Activated CD8-positive, alpha-beta T cell treated with anti-CD3 and anti-CD28 coated beads, Interleukin-2, amount 10 ng/mL, durations not matched to agents 7 days and 5 days (primary cell): Measurements from ENCODE around the gene FKBP1B. TPM values are rescaled to one million over a fixed set of nuclear protein-coding genes. Genes with fewer than 3 reads are reported as not detected.
"Not testable (repeated sequence)": the region's sequence is repeated elsewhere in the genome, so short reads cannot be mapped to it uniquely, and the experiment has no call there.

Experiments used
- ATAC-seq: fragments of 150-1000 bp; cut with Tn5 transposase; one replicate; pipeline ENCODE4 v1.10.0; 2021; ENCODE audit warnings: moderate library complexity
- CTCF ChIA-PET: fragments of 350-600 bp; sonication (Branson Sonifier 250); formaldehyde crosslinking; loops from one replicate; lab custom pipeline; 2021; ENCODE audit warnings: antibody characterized with exemption; lab: Charles Lee
- POLR2A ChIA-PET: fragments of 350-600 bp; sonication (Branson Sonifier 250); formaldehyde crosslinking; loops from one replicate; lab custom pipeline; 2021; ENCODE audit warnings: antibody characterized with exemption; lab: Charles Lee
- DNase-seq: peaks from one replicate; pipeline ENCODE4 v3.0.0-alpha.2; 2020
- H3K27ac Mint-ChIP-seq: one replicate; pipeline ENCODE4 v1.8.0; 2021; ENCODE audit warnings: mild to moderate bottlenecking, mixed read lengths
- H3K27me3 Mint-ChIP-seq: one replicate; pipeline ENCODE4 v1.8.0; 2021; ENCODE audit warnings: low read depth, mixed read lengths
- H3K36me3 Mint-ChIP-seq: one replicate; pipeline ENCODE4 v1.8.0; 2021; ENCODE audit warnings: low read depth, mixed read lengths
- H3K4me1 Mint-ChIP-seq: one replicate; pipeline ENCODE4 v1.8.0; 2021; ENCODE audit warnings: low read depth, mixed read lengths
- H3K4me3 Mint-ChIP-seq: one replicate; pipeline ENCODE4 v1.8.0; 2021; ENCODE audit warnings: mild to moderate bottlenecking, mixed read lengths
- H3K9me3 Mint-ChIP-seq: one replicate; pipeline ENCODE4 v1.8.0; 2022; ENCODE audit warnings: mixed read lengths; ENCODE audit not compliant: insufficient read depth
- total RNA-seq, 2 experiments: library from RNA; stranded (reverse); gene quantifications; one replicate each; pipeline ENCODE4 v1.2.3, GENCODE V29; 2021

FKBP1B gene
- total RNA-seq, 2 experiments from 2014 or later = 3.2 to 3.4 TPM

DNA sequence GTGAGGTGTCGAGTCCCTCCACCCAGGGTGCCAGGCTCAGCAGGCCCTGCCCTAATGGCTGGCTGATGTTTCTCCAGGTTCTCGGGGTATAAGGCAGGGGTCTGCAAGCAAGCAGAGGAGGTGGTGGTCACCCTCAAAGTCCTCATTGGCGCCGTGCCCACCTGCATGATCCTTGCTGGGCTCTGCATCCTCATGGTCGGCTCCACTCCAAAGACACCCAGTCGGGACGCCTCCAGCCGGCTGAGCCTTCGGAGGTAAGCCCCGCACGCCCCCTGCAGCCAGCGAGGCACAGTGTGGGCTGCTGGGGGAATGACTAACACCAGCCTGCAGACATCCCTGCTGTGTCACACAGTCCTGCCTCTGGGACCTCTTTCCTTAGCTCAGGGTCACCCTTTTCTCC, 25.5 kb upstream of the FKBP1B start:
- POLR2A ChIA-PET = no interaction called here
- Mint-ChIP-seq H3K27me3 (no peaks in the 10 kb centered on the region), H3K4me3 (no peak overlapping the region), H3K36me3 (peaks cover 5% of the 10 kb centered on the region), H3K9me3 (no peaks in the 10 kb centered on the region), H3K4me1 (no peaks in the 10 kb centered on the region), H3K27ac (no peak overlapping the region)
- DNase-seq = no peak
- CTCF ChIA-PET = no interaction called here
- ATAC-seq = no peak

DNA sequence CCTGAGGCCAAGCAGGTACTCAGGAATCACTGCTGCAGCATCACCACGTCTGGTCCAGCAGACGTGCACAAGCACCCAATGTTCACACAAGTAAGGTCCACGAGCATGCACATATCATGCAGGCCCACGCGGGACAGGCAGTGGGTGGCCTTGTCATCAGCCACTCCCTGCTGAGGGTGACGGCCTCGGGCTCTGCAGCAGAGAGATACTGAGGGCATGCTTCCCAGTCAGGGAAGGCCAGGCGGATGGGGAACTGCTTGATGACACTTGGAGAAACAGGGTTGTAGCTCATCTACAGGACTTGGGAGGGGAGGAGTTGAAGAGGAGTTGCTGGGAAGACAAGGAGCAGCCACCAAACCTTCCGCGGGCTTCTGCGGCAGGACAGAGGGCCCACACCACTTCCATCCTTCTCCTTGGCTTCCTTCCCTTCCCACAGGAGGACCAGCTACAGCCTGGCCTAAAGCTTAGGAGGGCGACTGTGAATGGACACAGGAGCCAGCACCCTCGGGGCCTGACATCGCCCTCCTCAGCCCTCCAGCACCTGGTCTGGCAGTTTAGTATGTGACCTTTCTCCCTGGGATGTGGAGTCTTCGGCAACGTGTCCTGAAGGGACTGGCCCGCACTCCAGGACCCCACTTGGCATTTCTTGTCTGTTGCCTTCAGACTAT, 24.4 kb upstream of the FKBP1B start:
- CTCF ChIA-PET = no interaction called here
- H3K27ac Mint-ChIP-seq = no peak overlapping the region
- no peak for ATAC-seq

DNA sequence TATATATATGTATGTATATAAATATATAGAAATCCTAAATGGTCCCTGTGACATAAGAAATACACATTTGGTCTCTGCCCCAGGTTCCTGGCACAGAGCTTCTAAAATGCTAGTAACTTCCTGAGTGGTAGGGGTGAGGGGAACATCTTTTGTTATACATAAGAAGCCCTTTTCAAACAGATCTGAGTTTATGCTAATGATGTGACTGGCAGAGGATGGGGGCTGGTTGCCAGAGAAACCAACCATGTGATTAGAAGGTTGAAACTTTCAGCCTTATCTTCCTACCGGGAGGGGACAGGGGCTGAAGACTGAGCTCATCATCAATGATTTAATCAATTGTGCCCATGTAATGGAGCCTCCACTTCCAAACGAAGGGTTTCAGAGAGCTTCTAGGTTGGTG, 23.3 kb upstream of the FKBP1B start:
- ChIA-PET POLR2A (no interaction called here), CTCF (no interaction called here)
- H3K36me3 Mint-ChIP-seq = peaks cover 20% of the 10 kb centered on the region
- DNase-seq = no peak
- no peaks in the 10 kb centered on the region for H3K27me3 Mint-ChIP-seq
- H3K4me1 Mint-ChIP-seq = peaks cover 6% of the 10 kb centered on the region
- no peak overlapping the region for H3K4me3 Mint-ChIP-seq
- H3K27ac Mint-ChIP-seq = no peak overlapping the region
- H3K9me3 Mint-ChIP-seq = no peaks in the 10 kb centered on the region
- ATAC-seq = no peak

More for the DNA sequence above, 24.4 kb upstream of the FKBP1B start:
- no peak for DNase-seq
- POLR2A ChIA-PET = no interaction called here
- Mint-ChIP-seq H3K27me3 (no peaks in the 10 kb centered on the region), H3K36me3 (peaks cover 15% of the 10 kb centered on the region), H3K9me3 (no peaks in the 10 kb centered on the region), H3K4me1 (peaks cover 1% of the 10 kb centered on the region), H3K4me3 (no peak overlapping the region)

DNA sequence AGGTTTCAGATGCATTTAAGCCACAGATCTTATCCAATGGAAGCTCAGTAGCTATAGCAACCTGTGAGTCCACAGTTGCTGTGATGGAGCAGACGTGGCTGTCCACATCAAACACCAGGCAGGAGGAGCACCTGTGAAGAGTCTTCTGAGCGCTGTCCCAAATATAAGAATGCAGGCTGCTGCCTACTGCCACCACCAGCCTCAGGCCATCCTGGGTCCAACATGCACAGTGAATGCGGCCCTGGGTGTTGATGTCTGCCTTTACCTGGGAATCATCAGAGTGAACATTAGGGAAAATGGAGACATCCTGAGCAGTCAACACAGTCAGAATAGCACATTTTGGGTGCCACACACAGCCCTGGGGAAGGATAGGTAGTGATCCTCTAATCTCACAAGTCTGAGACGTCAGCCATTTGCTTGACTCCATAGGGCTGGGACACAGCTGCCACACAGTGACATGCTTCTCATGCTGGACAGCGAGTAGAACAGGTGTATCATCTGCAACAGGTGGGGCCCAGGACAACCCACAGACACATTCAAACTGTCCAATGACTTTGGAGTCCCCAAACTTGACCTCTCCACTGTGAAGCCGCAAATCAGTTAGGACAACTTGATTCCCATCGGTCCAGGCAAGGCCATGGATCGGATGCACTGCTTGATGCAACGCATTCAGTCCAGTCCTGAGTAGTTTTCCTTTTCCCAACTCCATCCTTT, 10.6 kb upstream of the FKBP1B start:
- H3K27ac Mint-ChIP-seq = no peak overlapping the region
- no peaks in the 10 kb centered on the region for H3K27me3 Mint-ChIP-seq
- no peak overlapping the region for H3K4me3 Mint-ChIP-seq
- ChIA-PET POLR2A (no interaction called here), CTCF (interaction anchor here (0.9 kb wide), 1 partner anchor 45 kb away, joined by 3 read pairs; no protein-coding TSS in a partner anchor)
- peaks cover 13% of the 10 kb centered on the region for H3K4me1 Mint-ChIP-seq
- no peaks in the 10 kb centered on the region for H3K9me3 Mint-ChIP-seq
- no peak for ATAC-seq
- peaks cover 31% of the 10 kb centered on the region for H3K36me3 Mint-ChIP-seq
- no peak for DNase-seq

DNA sequence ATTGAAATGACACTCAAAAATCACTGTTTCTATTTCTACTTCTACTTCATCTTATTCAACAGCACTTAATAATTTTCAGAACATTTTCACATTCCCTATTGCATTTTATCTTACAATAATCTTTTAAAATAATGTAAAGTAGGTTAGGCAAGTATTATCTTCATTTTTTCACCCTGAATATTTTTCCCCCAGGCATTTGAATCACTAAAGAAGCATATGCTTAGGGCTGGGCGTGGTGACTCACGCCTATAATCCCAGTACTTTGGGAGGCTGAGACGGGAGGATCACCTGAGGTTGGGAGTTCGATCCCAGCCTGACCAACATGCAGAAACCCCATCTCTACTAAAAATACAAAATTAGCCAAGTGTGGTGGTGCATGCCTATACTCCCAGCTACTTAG, 9.0 kb upstream of the FKBP1B start:
- H3K9me3 Mint-ChIP-seq = no peaks in the 10 kb centered on the region
- H3K36me3 Mint-ChIP-seq = peaks cover 29% of the 10 kb centered on the region
- DNase-seq = no peak
- no peaks in the 10 kb centered on the region for H3K27me3 Mint-ChIP-seq
- ChIA-PET POLR2A (no interaction called here), CTCF (no interaction called here)
- no peak overlapping the region for H3K27ac Mint-ChIP-seq
- no peak for ATAC-seq
- peaks cover 18% of the 10 kb centered on the region for H3K4me1 Mint-ChIP-seq
- H3K4me3 Mint-ChIP-seq = no peak overlapping the region

DNA sequence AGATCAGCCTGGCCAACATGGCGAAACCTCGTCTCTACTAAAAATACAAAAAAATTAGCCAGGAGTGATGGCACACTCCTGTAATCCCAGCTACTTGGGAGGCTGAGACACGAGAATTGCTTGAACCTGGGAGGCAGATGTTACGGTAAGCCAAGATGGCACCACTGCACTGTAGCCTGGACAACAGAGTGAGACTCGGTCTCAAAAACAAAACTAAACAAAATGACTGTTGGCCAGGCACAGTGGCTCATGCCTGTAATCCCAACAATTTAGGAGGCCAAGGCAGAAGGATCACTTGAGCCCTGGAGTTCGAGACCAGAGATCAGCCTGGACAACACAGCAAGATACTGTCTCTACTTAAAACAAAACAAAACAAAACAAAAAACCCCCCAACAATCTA, 6.4 kb upstream of the FKBP1B start:
- ATAC-seq, CTCF ChIA-PET, DNase-seq, H3K9me3 Mint-ChIP-seq, H3K27ac Mint-ChIP-seq, H3K27me3 Mint-ChIP-seq, H3K4me3 Mint-ChIP-seq, POLR2A ChIA-PET: not testable (repeated sequence)
- peaks cover 18% of the 10 kb centered on the region for H3K36me3 Mint-ChIP-seq
- peaks cover 32% of the 10 kb centered on the region for H3K4me1 Mint-ChIP-seq

DNA sequence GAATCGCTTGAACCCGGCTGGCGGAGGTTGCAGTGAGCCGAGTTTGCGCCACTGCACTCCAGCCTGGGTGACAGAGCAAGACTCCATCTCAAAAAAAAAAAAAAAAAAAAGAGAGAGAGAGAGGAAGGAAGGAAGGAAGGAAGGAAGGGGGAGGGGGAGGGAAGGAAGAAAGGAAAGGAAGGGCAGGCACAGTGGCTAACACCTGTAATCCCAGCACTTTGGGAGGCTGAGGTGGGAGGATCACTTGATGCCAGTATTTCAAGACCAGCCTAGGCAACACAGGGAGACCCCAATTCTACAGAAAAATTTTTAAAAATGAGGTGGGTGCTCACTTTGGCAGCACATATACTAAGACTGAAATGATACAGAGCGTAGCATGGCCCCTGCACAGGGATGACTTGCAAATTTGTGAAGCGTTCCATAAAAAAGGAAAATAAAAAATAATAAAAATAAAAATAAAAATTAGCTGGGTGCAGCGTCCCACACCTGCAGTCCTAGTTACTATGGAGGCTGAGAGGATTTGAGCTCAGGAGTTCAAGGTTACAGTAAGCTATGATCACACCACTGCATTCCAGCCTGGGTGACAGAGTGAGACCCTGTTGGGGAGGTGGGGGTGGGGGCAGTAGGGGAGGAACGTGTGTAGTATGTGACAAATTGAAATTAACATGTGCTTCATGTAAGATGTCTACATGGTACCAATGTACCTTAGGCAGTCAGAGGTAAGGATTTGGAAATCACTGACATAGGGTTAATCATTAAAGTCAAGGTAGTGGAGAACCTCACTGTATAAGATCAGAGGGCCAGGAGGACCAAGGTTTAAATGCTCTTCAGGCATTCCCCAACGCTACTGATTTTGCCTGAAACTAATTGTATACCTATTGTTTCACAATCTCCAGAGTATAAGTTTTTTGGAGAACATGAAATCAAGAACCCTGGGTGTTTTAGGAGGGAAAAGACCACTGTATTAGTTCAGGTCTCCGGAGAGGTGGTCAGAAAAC, 3.7 kb upstream of the FKBP1B start:
- H3K27ac Mint-ChIP-seq = no peak overlapping the region
- peaks cover 37% of the 10 kb centered on the region for H3K4me1 Mint-ChIP-seq
- peaks cover 5% of the 10 kb centered on the region for H3K27me3 Mint-ChIP-seq
- ChIA-PET POLR2A (interaction anchor here (0.7 kb wide), 1 partner anchor 105 kb away, joined by 3 read pairs; no protein-coding TSS in a partner anchor), CTCF (interaction anchor here (1.8 to 2.3 kb wide), 2 partner anchors 15 to 119 kb away, joined by 10 to 19 read pairs; partner anchors contain the start of gene ATAD2B)
- ATAC-seq = no peak
- peaks cover 6% of the 10 kb centered on the region for H3K36me3 Mint-ChIP-seq
- no peaks in the 10 kb centered on the region for H3K9me3 Mint-ChIP-seq
- DNase-seq = no peak
- H3K4me3 Mint-ChIP-seq = peak overlapping the region; percentile 90

DNA sequence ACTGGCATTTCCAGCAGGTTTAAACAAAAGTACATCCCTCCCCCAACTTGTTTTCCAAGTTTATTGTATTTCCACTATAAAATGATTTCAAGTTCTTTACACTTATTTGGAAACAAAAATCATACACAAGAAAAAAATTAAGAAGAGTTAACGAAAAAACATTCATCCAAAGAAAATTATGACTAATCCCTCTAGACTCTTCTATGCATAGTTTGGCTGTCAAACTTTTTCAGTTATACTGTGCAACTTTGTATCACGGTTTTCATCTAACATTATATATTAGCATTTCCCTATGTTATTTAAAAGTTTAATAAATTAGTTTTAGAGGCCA, 3.0 kb upstream of the FKBP1B start:
- Mint-ChIP-seq H3K36me3 (peaks cover 6% of the 10 kb centered on the region), H3K4me1 (peaks cover 37% of the 10 kb centered on the region), H3K4me3 (peak overlapping the region; percentile 90), H3K9me3 (no peaks in the 10 kb centered on the region), H3K27me3 (peaks cover 5% of the 10 kb centered on the region), H3K27ac (no peak overlapping the region)
- ATAC-seq (no peak), DNase-seq (no peak)
- ChIA-PET CTCF (interaction anchor here (1.4 to 2.3 kb wide), 3 partner anchors 14 to 120 kb away, joined by 10 to 19 read pairs (median 12); partner anchors contain the start of genes ATAD2B and TP53I3), POLR2A (interaction anchor here (0.6 to 1.8 kb wide), 4 partner anchors 24 to 120 kb away, joined by 3 to 24 read pairs (median 10); partner anchors contain the start of genes ATAD2B, SF3B6 and TP53I3)

DNA sequence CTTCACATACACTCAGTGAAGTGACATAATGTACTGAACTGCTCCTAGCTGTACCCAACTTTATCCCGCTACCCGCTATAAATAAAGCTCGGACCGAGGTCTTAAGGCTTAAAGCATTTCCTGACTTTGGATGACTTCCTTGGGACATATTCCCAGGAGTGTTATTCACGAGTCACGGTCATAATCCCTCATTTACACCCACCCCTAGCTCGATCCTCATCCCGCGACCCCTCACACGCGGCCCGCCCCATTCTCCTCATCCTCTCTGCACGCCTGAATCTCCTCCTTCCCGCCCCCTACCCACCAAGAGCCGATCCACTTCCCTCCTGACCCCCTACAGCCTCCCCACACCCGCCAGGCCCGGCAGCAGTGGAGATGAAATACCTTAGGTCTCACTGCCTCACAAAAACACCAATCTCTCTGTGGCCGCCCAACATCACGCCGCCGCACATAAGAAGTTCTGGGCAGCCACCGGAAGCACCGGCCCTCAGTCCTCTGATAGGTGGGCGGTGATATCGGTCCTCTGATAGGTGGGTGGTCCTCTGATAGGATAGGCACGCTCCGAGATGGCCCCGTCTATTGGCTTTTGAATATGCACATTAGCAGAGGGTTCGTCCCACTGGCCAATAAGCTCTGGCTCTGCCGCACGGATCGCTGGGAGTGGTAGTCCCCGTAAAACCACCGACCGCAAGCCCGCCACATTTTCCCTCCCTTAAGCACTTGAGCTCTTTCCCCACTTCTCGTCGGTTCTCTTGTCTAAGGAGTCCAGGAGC, 2.4 kb upstream of the FKBP1B start, which contains the start of gene WDCP:
Gene WDCP, minus strand, starts transcription at position 462 of the 773 bp plus-strand sequence. CDS start 7,897 bp downstream, outside the sequence.
- ChIA-PET CTCF (interaction anchor here (0.9 to 2.3 kb wide), 6 partner anchors 13 to 222 kb away, joined by 3 to 19 read pairs (median 8); partner anchors contain the start of genes ATAD2B, SF3B6 and TP53I3), POLR2A (interaction anchor here (0.6 to 1.8 kb wide), 7 partner anchors 19 to 121 kb away, joined by 3 to 24 read pairs (median 8); partner anchors contain the start of genes ATAD2B, SF3B6, TP53I3 and UBXN2A)
- no peaks in the 10 kb centered on the region for H3K9me3 Mint-ChIP-seq
- DNase-seq = peak; percentile 98
- peak; percentile 99 for ATAC-seq
- peak within 1 kb of the TSS; percentile 90 for H3K4me3 Mint-ChIP-seq
- peak within 1 kb of the TSS; percentile 88 for H3K27ac Mint-ChIP-seq
- H3K27me3 Mint-ChIP-seq = peaks cover 5% of the 10 kb centered on the region
- H3K4me1 Mint-ChIP-seq = peaks cover 37% of the 10 kb centered on the region
- H3K36me3 Mint-ChIP-seq = peaks cover 6% of the 10 kb centered on the region

DNA sequence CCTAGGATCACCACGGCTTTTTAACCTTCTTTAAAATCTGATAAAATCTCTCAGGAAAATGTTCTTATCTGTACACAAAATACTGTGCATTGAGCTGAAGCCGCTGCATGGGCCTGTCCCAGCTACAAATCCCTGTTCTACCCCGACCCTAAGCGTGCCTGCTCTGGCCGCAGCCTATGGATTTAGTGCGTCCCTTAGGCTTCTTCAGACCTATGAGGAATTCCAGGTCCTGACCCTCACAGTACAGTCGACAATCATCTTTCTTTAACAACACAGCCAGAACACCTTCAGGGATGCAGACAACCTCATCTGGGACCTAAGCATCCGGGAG, 1.9 kb upstream of the FKBP1B start:
- no peak for DNase-seq
- POLR2A ChIA-PET = interaction anchor here (0.6 to 1.8 kb wide), 6 partner anchors 19 to 121 kb away, joined by 3 to 24 read pairs (median 9); partner anchors contain the start of genes ATAD2B, SF3B6, TP53I3 and UBXN2A
- Mint-ChIP-seq H3K4me1 (peaks cover 37% of the 10 kb centered on the region), H3K27ac (peak overlapping the region; percentile 88), H3K27me3 (peaks cover 5% of the 10 kb centered on the region), H3K36me3 (peaks cover 6% of the 10 kb centered on the region), H3K9me3 (no peaks in the 10 kb centered on the region), H3K4me3 (peak overlapping the region; percentile 90)
- CTCF ChIA-PET = interaction anchor here (0.9 to 2.3 kb wide), 6 partner anchors 13 to 223 kb away, joined by 3 to 19 read pairs (median 8); partner anchors contain the start of genes ATAD2B, SF3B6 and TP53I3
- ATAC-seq = no peak
